Measurements from ENCODE around the gene ANO8. TPM values are rescaled to one million over a fixed set of nuclear protein-coding genes. Genes with fewer than 3 reads are reported as not detected.

The ANO8 gene
- total RNA-seq, 4 donors from 2014 or later: 1.3 to 6.2 (median 4.2) TPM

GRCh38 chr19:17285415-17286135, 49.1 kb downstream of the ANO8 start:
- Histone ChIP-seq H3K9me3 (no peaks in the 10 kb centered on the region), H3K27me3 (peaks cover 26% of the 10 kb centered on the region), H3K27ac (no peak overlapping the region), H3K4me3 (no peak overlapping the region), H3K36me3 (no peaks in the 10 kb centered on the region), H3K4me1 (peaks cover 0 to 27% (median 17%) of the 10 kb centered on the region in 3 donors)
- no peak for TF ChIP-seq EP300 (IDR thresholded peaks at IDR 0.05)
- no peak for TF ChIP-seq CTCF (IDR thresholded peaks at IDR 0.05)
- no peak for TF ChIP-seq POLR2AphosphoS5 (IDR thresholded peaks at IDR 0.05)
- no peak for TF ChIP-seq POLR2A (IDR thresholded peaks at IDR 0.05)
- 0 to 61% methylated on average over 1 to 3 of the region's 18 CpGs for WGBS, 2 donors (ENCODE audit: low coverage in 1 of 2)
- ATAC-seq: no peak

- H3K4me3 ChIP-seq: no peak overlapping the region
- no peak for ATAC-seq
- no peaks in the 10 kb centered on the region for H3K9me3 ChIP-seq
- TF ChIP-seq CTCF (IDR thresholded peaks at IDR 0.05) (no peak), POLR2A (IDR thresholded peaks at IDR 0.05) (no peak), EP300 (IDR thresholded peaks at IDR 0.05) (no peak), POLR2AphosphoS5 (IDR thresholded peaks at IDR 0.05) (no peak)
- 82% methylated on average over 2 of the region's 7 CpGs; no CpG with 5 or more reads in 1 of the 2 donors for WGBS, 2 donors (ENCODE audit: low coverage in 1 of 2)
- peaks cover 0 to 13% of the 10 kb centered on the region in 2 donors for H3K36me3 ChIP-seq
- no peak overlapping the region for H3K27ac ChIP-seq
- H3K27me3 ChIP-seq: peaks cover 26% of the 10 kb centered on the region
- H3K4me1 ChIP-seq: peaks cover 0 to 19% (median 17%) of the 10 kb centered on the region in 3 donors
These were observed 51.1 kb downstream of the ANO8 start for GRCh38 chr19:17283504-17283996.

- H3K4me3 ChIP-seq: peak overlapping the region; percentile 5 to 43
- peaks cover 26% of the 10 kb centered on the region for H3K27me3 ChIP-seq
- H3K36me3 ChIP-seq: peaks cover 0 to 23% of the 10 kb centered on the region in 2 donors
- 10 to 13% methylated on average over 3 to 4 of the region's 45 CpGs for WGBS, 2 donors (ENCODE audit: low coverage in 1 of 2)
- no peak overlapping the region for H3K27ac ChIP-seq
- peak in 3 of 4 experiments; percentile 89 to 96 (median 89) for TF ChIP-seq CTCF (IDR thresholded peaks at IDR 0.05)
- no peak for TF ChIP-seq EP300 (IDR thresholded peaks at IDR 0.05)
- H3K9me3 ChIP-seq: no peaks in the 10 kb centered on the region
- ATAC-seq: peak; percentile 90
- peaks cover 0 to 19% (median 17%) of the 10 kb centered on the region in 3 donors for H3K4me1 ChIP-seq
These were observed 52.0 kb downstream of the ANO8 start for GRCh38 chr19:17282488-17283125.

- no peak for TF ChIP-seq POLR2AphosphoS5 (IDR thresholded peaks at IDR 0.05)
- no peak for TF ChIP-seq POLR2A (IDR thresholded peaks at IDR 0.05)
- no peak for TF ChIP-seq EP300 (IDR thresholded peaks at IDR 0.05)
- TF ChIP-seq CTCF (IDR thresholded peaks at IDR 0.05): no peak
- peaks cover 0 to 32% of the 10 kb centered on the region in 2 donors for H3K36me3 ChIP-seq
- H3K9me3 ChIP-seq: no peaks in the 10 kb centered on the region
- peaks cover 0 to 19% (median 17%) of the 10 kb centered on the region in 3 donors for H3K4me1 ChIP-seq
- no peak within 1 kb of the TSS for H3K27ac ChIP-seq
- ATAC-seq: no peak
- peaks cover 26% of the 10 kb centered on the region for H3K27me3 ChIP-seq
- whole genome bisulfite sequencing, 2 donors (ENCODE audit: low coverage in 1 of 2): 0 to 25% methylated on average over 1 to 4 of the region's 75 CpGs
- H3K4me3 ChIP-seq: peak within 1 kb of the TSS; percentile 5 to 43
These were observed 53.0 kb downstream of the ANO8 start, which contains the start of gene ANKLE1 for GRCh38 chr19:17281391-17282304. TSS of gene ANKLE1 (plus strand) at chr19:17281901. CDS start at chr19:17281921, 20 bp downstream.
